GM19240 (cell line): ENCODE results near the gene DIPK2B.

Experiments
- DNase-seq: peaks from one replicate; pipeline ENCODE4 v3.0.0; 2011; ENCODE audit warnings: low spot score; ENCODE audit not compliant: insufficient read length

The DIPK2B gene

GRCh38 chrX:45200741-45201234 is at the start of gene DIPK2B:
Gene DIPK2B (minus strand): TSS chrX:45200876. CDS start chrX:45200826, 50 bp downstream.
- DNase-seq: no peak

GRCh38 chrX:45240301-45240700 is 39.6 kb upstream of the DIPK2B start:
- no peak for DNase-seq

GRCh38 chrX:45238489-45238888 is 37.8 kb upstream of the DIPK2B start:
- DNase-seq: no peak

GRCh38 chrX:45233531-45233930 is 32.9 kb upstream of the DIPK2B start:
- no peak for DNase-seq

- DNase-seq: no peak
These were observed 31.5 kb upstream of the DIPK2B start for GRCh38 chrX:45232139-45232538.

- no peak for DNase-seq
These were observed 29.7 kb upstream of the DIPK2B start for GRCh38 chrX:45230410-45230809.

- DNase-seq: no peak
These were observed 28.7 kb upstream of the DIPK2B start for GRCh38 chrX:45229348-45229747.

GRCh38 chrX:45228126-45228525 is 27.4 kb upstream of the DIPK2B start:
- DNase-seq: no peak

GRCh38 chrX:45208121-45208856 is 7.6 kb upstream of the DIPK2B start:
- no peak for DNase-seq

GRCh38 chrX:45202171-45202570 is 1.5 kb upstream of the DIPK2B start:
- no peak for DNase-seq

GRCh38 chrX:45198706-45199105 is 2.0 kb downstream of the DIPK2B start:
- no peak for DNase-seq

GRCh38 chrX:45198301-45198700 is 2.4 kb downstream of the DIPK2B start:
- DNase-seq: no peak

- no peak for DNase-seq
These were observed 4.0 kb downstream of the DIPK2B start for GRCh38 chrX:45196701-45197100.

- no peak for DNase-seq
These were observed 8.8 kb downstream of the DIPK2B start for GRCh38 chrX:45191820-45192409.

GRCh38 chrX:45191383-45191782 is 9.3 kb downstream of the DIPK2B start:
- no peak for DNase-seq

GRCh38 chrX:45187731-45188130 is 12.9 kb downstream of the DIPK2B start:
- no peak for DNase-seq

- DNase-seq: no peak
These were observed 14.0 kb downstream of the DIPK2B start for GRCh38 chrX:45186643-45187026.

GRCh38 chrX:45184211-45184610 is 16.5 kb downstream of the DIPK2B start:
- no peak for DNase-seq

GRCh38 chrX:45172890-45173289 is 27.8 kb downstream of the DIPK2B start:
- no peak for DNase-seq

- no peak for DNase-seq
These were observed 33.9 kb downstream of the DIPK2B start for GRCh38 chrX:45166781-45167180.

- DNase-seq: no peak
These were observed 35.0 kb downstream of the DIPK2B start for GRCh38 chrX:45165726-45166125.

GRCh38 chrX:45164995-45165394 is 35.7 kb downstream of the DIPK2B start:
- DNase-seq: no peak

- DNase-seq: no peak
These were observed 36.6 kb downstream of the DIPK2B start for GRCh38 chrX:45164021-45164621.
